Smooth muscle cell (in vitro differentiated cells): ENCODE measurements around the gene TANK. TPM values are rescaled to one million over a fixed set of nuclear protein-coding genes. Genes with fewer than 3 reads are reported as not detected.

Experiments used
- DNase-seq: peaks from one replicate; lab custom pipeline; 2025; ENCODE audit not compliant: unreplicated experiment; lab: John Stamatoyannopoulos, UW
- H2AFZ ChIP-seq: fragments of 200-600 bp; sonication (generic); 2 replicates; pipeline ENCODE4 v1.6.0; 2016; ENCODE audit warnings: antibody characterized with exemption, low read depth, mild to moderate bottlenecking
- H3F3A ChIP-seq: fragments of 200-600 bp; sonication (generic); 2 replicates; pipeline ENCODE4 v1.6.0; 2017; ENCODE audit warnings: antibody characterized with exemption, low read depth
- H3K27ac ChIP-seq: fragments of 200-600 bp; sonication (generic); 2 replicates; pipeline ENCODE4 v1.5.1; 2016; ENCODE audit warnings: low read depth, mild to moderate bottlenecking
- H3K27me3 ChIP-seq: fragments of 200-600 bp; sonication (generic); 2 replicates; pipeline ENCODE4 v1.6.1; 2016; ENCODE audit warnings: low read depth, mild to moderate bottlenecking
- H3K36me3 ChIP-seq: fragments of 200-600 bp; sonication (generic); 2 replicates; pipeline ENCODE4 v1.5.1; 2016; ENCODE audit warnings: low read depth
- H3K4me1 ChIP-seq: fragments of 200-600 bp; sonication (generic); 2 replicates; pipeline ENCODE4 v1.5.1; 2016; ENCODE audit warnings: low read depth
- H3K4me2 ChIP-seq: fragments of 200-600 bp; sonication (generic); 2 replicates; pipeline ENCODE4 v1.6.0; 2016; ENCODE audit warnings: mild to moderate bottlenecking
- H3K4me3 ChIP-seq: fragments of 200-600 bp; sonication (generic); 2 replicates; pipeline ENCODE4 v1.5.1; 2016; ENCODE audit warnings: mild to moderate bottlenecking
- H3K79me2 ChIP-seq: fragments of 200-600 bp; sonication (generic); 2 replicates; pipeline ENCODE4 v1.6.0; 2016; ENCODE audit warnings: low read depth, mild to moderate bottlenecking
- H3K9ac ChIP-seq: fragments of 200-600 bp; sonication (generic); 2 replicates; pipeline ENCODE4 v1.6.0; 2016; ENCODE audit warnings: low read depth
- H3K9me3 ChIP-seq: fragments of 200-600 bp; sonication (generic); replicated peaks from 2 replicates; pipeline ENCODE4 v1.5.1; 2016; ENCODE audit warnings: low read depth
- H4K20me1 ChIP-seq: fragments of 200-600 bp; sonication (generic); 2 replicates; pipeline ENCODE4 v1.6.0; 2016; ENCODE audit warnings: low read depth
- CTCF ChIP-seq: fragments of 200-600 bp; sonication (generic); IDR thresholded peaks from 2 replicates; pipeline ENCODE4 v1.5.1; 2017; ENCODE audit warnings: borderline replicate concordance, mild to moderate bottlenecking, antibody characterized with exemption; ENCODE audit not compliant: insufficient read depth, poor library complexity, severe bottlenecking
- WGBS: methylation state at CpG from one replicate; pipeline ENCODE4 v1.1.7; 2016; ENCODE audit warnings: low lambda C conversion rate; 5-methylcytosine and 5-hydroxymethylcytosine counted together
- polyA plus RNA-seq: library from polyadenylated mRNA; unstranded; fragments of >200 nt; fragmentation: Nextera tagmentation; extraction: Ambion mirVana; gene quantifications from 2 replicates; pipeline ENCODE4 v1.2.1, GENCODE V29; 2016
- total RNA-seq: library from RNA; depleted of rRNA; stranded (reverse); fragments of >200 nt; gene quantifications from 2 replicates; pipeline ENCODE4 v1.2.3, GENCODE V29; 2014

The TANK gene
- total and polyA plus RNA-seq, 2 experiments from 2014 or later = 47.9 to 94.2 TPM

- Histone ChIP-seq H3K36me3 (no peaks in the 10 kb centered on the region), H3K4me3 (peak overlapping the region; percentile 30), H3K27ac (peak overlapping the region; percentile 95), H3K79me2 (no peaks in the 10 kb centered on the region), H3F3A (peaks cover 20% of the 10 kb centered on the region), H3K4me2 (peak overlapping the region; percentile 77), H2AFZ (peak overlapping the region; percentile 49), H3K9me3 (no peaks in the 10 kb centered on the region), H4K20me1 (no peaks in the 10 kb centered on the region), H3K4me1 (peaks cover 14% of the 10 kb centered on the region), H3K9ac (peak overlapping the region; percentile 67), H3K27me3 (no peaks in the 10 kb centered on the region)
- 14% methylated on average over 2 of the region's 2 CpGs for WGBS
- TF ChIP-seq CTCF = no peak
- DNase-seq = no peak
Observed at GRCh38 chr2:161123531-161124030, 36.6 kb upstream of the TANK start.

GRCh38 chr2:161124201-161124600 is 36.0 kb upstream of the TANK start:
- no peaks in the 10 kb centered on the region for H3K9me3 ChIP-seq
- peak overlapping the region; percentile 77 for H3K4me2 ChIP-seq
- H3F3A ChIP-seq = peaks cover 20% of the 10 kb centered on the region
- DNase-seq = no peak
- H3K4me3 ChIP-seq = no peak overlapping the region
- TF ChIP-seq CTCF = no peak
- no peaks in the 10 kb centered on the region for H3K79me2 ChIP-seq
- H4K20me1 ChIP-seq = no peaks in the 10 kb centered on the region
- peaks cover 14% of the 10 kb centered on the region for H3K4me1 ChIP-seq
- H2AFZ ChIP-seq = peak overlapping the region; percentile 90
- WGBS = 70% methylated on average over 2 of the region's 2 CpGs
- H3K27me3 ChIP-seq = no peaks in the 10 kb centered on the region
- no peaks in the 10 kb centered on the region for H3K36me3 ChIP-seq
- peak overlapping the region; percentile 95 for H3K27ac ChIP-seq
- peak overlapping the region; percentile 67 for H3K9ac ChIP-seq

GRCh38 chr2:161128885-161129284 is 31.3 kb upstream of the TANK start:
- H3K9me3 ChIP-seq = no peaks in the 10 kb centered on the region
- H4K20me1 ChIP-seq = no peaks in the 10 kb centered on the region
- peaks cover 8% of the 10 kb centered on the region for H3K4me1 ChIP-seq
- peaks cover 9% of the 10 kb centered on the region for H3F3A ChIP-seq
- no peak overlapping the region for H3K4me2 ChIP-seq
- no peak for TF ChIP-seq CTCF
- no peaks in the 10 kb centered on the region for H3K27me3 ChIP-seq
- no peak overlapping the region for H3K4me3 ChIP-seq
- no peak for DNase-seq
- peak overlapping the region; percentile 82 for H2AFZ ChIP-seq
- H3K9ac ChIP-seq = no peak overlapping the region
- no peak overlapping the region for H3K27ac ChIP-seq
- 86% methylated on average over 3 of the region's 3 CpGs for WGBS
- no peaks in the 10 kb centered on the region for H3K36me3 ChIP-seq
- no peaks in the 10 kb centered on the region for H3K79me2 ChIP-seq

GRCh38 chr2:161130354-161130753 is 29.9 kb upstream of the TANK start:
- DNase-seq = no peak
- no peak overlapping the region for H3K4me2 ChIP-seq
- H3K27me3 ChIP-seq = no peaks in the 10 kb centered on the region
- no peaks in the 10 kb centered on the region for H3K9me3 ChIP-seq
- 96% methylated on average over 8 of the region's 8 CpGs for WGBS
- no peaks in the 10 kb centered on the region for H3K36me3 ChIP-seq
- no peak overlapping the region for H2AFZ ChIP-seq
- H3K9ac ChIP-seq = no peak overlapping the region
- TF ChIP-seq CTCF = no peak
- H3K27ac ChIP-seq = no peak overlapping the region
- no peaks in the 10 kb centered on the region for H3K79me2 ChIP-seq
- peaks cover 10% of the 10 kb centered on the region for H3K4me1 ChIP-seq
- peaks cover 5% of the 10 kb centered on the region for H3F3A ChIP-seq
- no peak overlapping the region for H3K4me3 ChIP-seq
- no peaks in the 10 kb centered on the region for H4K20me1 ChIP-seq
